HEK293T (cell line): ENCODE measurements around the gene CARTPT.

Experiments used
- ARNT ChIP-seq: fragments of 450-650 bp; IDR thresholded peaks from 2 replicates; pipeline ENCODE4 v1.6.1; 2017; ENCODE audit warnings: mild to moderate bottlenecking
- CTBP1 ChIP-seq: fragments of 450-650 bp; IDR thresholded peaks from 2 replicates; pipeline ENCODE4 v1.6.1; 2016; ENCODE audit warnings: borderline replicate concordance
- FOXA1 ChIP-seq: fragments of 450-650 bp; IDR thresholded peaks from 2 replicates; pipeline ENCODE4 v1.6.1; 2016; ENCODE audit warnings: mild to moderate bottlenecking
- FOXM1 ChIP-seq: fragments of 450-650 bp; IDR thresholded peaks from 2 replicates; pipeline ENCODE4 v1.6.1; 2017; ENCODE audit warnings: mild to moderate bottlenecking, borderline replicate concordance
- L3MBTL2 ChIP-seq: fragments of 450-650 bp; conservative IDR thresholded peaks from 2 replicates; pipeline ENCODE4 v1.6.1; 2016; ENCODE audit warnings: mild to moderate bottlenecking
- SP1 ChIP-seq: fragments of 450-650 bp; IDR thresholded peaks from 2 replicates; pipeline ENCODE4 v1.6.1; 2017
- SUZ12 ChIP-seq: fragments of 450-650 bp; IDR thresholded peaks from 2 replicates; pipeline ENCODE4 v1.6.1; 2016; ENCODE audit warnings: mild to moderate bottlenecking
- TF ChIP-seq, protein P1 (sequence below): fragments of 450-650 bp; IDR thresholded peaks from 2 replicates; pipeline ENCODE4 v1.6.1; 2016

DNA sequence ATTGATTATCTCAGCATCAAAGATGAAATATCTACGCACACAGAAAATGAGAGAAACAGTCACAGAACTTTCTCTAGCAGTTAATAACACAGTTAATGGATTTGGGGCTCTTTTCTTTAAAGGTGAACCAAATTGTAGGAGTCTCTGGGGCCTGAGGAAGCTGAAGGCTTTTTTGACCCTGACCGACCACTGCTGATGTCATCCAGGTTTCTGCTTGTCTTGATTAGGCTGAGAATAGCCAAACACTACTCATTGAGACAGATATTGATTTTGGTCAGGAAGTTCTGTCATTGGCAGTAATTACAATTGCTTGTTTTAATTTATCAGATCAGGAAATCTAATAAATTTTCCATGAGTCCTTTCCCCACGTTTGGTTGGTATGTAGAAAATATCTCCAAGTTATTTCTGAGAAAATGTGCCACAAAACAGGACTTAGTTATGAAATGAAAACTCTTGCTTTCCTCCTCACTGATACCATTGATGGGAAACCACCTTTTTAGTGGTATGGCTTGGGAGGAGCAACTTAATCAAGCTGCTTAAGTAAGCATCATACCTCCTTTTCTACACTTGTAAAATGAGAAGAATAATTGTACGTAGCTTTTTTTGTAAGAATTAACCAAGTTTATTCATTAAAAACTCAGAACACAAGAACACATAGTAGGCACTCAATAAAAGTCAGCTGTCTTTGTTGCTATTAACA lies 19.7 kb downstream of the CARTPT start:
- no peak for TF ChIP-seq FOXA1
- no peak for TF ChIP-seq ARNT
- TF ChIP-seq L3MBTL2, result no peak
- TF ChIP-seq CTBP1, result no peak
- TF ChIP-seq, protein P1, sequence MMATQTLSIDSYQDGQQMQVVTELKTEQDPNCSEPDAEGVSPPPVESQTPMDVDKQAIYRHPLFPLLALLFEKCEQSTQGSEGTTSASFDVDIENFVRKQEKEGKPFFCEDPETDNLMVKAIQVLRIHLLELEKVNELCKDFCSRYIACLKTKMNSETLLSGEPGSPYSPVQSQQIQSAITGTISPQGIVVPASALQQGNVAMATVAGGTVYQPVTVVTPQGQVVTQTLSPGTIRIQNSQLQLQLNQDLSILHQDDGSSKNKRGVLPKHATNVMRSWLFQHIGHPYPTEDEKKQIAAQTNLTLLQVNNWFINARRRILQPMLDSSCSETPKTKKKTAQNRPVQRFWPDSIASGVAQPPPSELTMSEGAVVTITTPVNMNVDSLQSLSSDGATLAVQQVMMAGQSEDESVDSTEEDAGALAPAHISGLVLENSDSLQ, result no peak
- no peak for TF ChIP-seq SUZ12
- no peak for TF ChIP-seq SP1
- no peak for TF ChIP-seq FOXM1
